Spleen (tissue), 11 donors: ENCODE data around the gene HPDL. TPM values are rescaled to one million over a fixed set of nuclear protein-coding genes. Genes with fewer than 3 reads are reported as not detected.

ENCODE experiments used
- DNase-seq: peaks from one replicate; pipeline ENCODE4 v3.0.0-alpha.2; 2020
- H3K27ac ChIP-seq, 8 donors: fragments of 200-600 bp; sonication (generic) in 7 of 8; 1 replicate in 4 of 8; 2 replicates in 4 of 8; pipeline versions ENCODE4 v1.5.0 to v1.8.0; 2016 to 2021; ENCODE audit warnings: inconsistent platforms in 4 of 8, mild to moderate bottlenecking in 4 of 8, moderate library complexity in 1 of 8
- H3K27me3 ChIP-seq, 7 donors: fragments of 200-600 bp; sonication (generic) in 6 of 7; replicated peaks in 1 of 7; 1 replicate in 4 of 7; 2 replicates in 3 of 7; pipeline versions ENCODE4 v1.5.0 to v1.8.0; 2016 to 2021; ENCODE audit warnings: inconsistent platforms in 3 of 7, mild to moderate bottlenecking in 1 of 7
- H3K36me3 ChIP-seq, 6 donors: fragments of 200-600 bp; sonication (generic) in 5 of 6; 1 replicate in 4 of 6; 2 replicates in 2 of 6; pipeline versions ENCODE4 v1.5.0 to v1.8.0; 2016 to 2021; ENCODE audit warnings: inconsistent platforms in 2 of 6
- H3K4me1 ChIP-seq, 6 donors: fragments of 200-600 bp; sonication (generic) in 5 of 6; 1 replicate in 3 of 6; 2 replicates in 3 of 6; pipeline versions ENCODE4 v1.5.0 to v1.8.0; 2016 to 2021; ENCODE audit warnings: inconsistent platforms in 3 of 6
- H3K4me3 ChIP-seq, 8 donors: fragments of 200-600 bp; sonication (generic) in 7 of 8; 1 replicate in 4 of 8; 2 replicates in 4 of 8; pipeline versions ENCODE4 v1.5.0 to v1.8.0; 2016 to 2021; ENCODE audit warnings: inconsistent platforms in 4 of 8, mild to moderate bottlenecking in 4 of 8, moderate library complexity in 2 of 8
- H3K9me3 ChIP-seq, 8 donors: fragments of 200-600 bp; sonication (generic) in 7 of 8; 1 replicate in 4 of 8; 2 replicates in 4 of 8; pipeline versions ENCODE4 v1.5.0 to v1.8.0; 2016 to 2021; ENCODE audit warnings: inconsistent platforms in 4 of 8
- POLR2A ChIP-seq, 3 donors: fragments of 450-650 bp; IDR thresholded peaks; one replicate each; pipeline ENCODE4 v1.5.1; 2017; ENCODE audit warnings: antibody characterized with exemption in 3 of 3, mild to moderate bottlenecking in 1 of 3
- POLR2AphosphoS5 ChIP-seq, 3 donors: sonication (generic); formaldehyde crosslinking; IDR thresholded peaks; one replicate each; pipeline ENCODE4 v1.5.1; 2017; ENCODE audit warnings: antibody characterized with exemption in 3 of 3
- WGBS, 5 donors: extraction: QIAGEN DNeasy Blood & Tissue Kit in 3 of 5; methylation state at CpG; one replicate each; pipeline versions ENCODE4 v1.1.5 to v1.1.7; 2013 to 2018; 5-methylcytosine and 5-hydroxymethylcytosine counted together
- intact Hi-C: fragments of 100-400 bp; cut with DNase I; formaldehyde crosslinking; loops from one replicate; pipeline ENCODE4 v1.15.0; 2023; ENCODE audit warnings: low total_unique reads
- polyA plus RNA-seq, 3 donors: library from polyadenylated mRNA; stranded (reverse); fragments of 200-250 nt; gene quantifications; one replicate each; pipeline ENCODE4 v1.2.1, GENCODE V29; 2013
- total RNA-seq, 7 donors: library from RNA; depleted of rRNA in 3 of 7; stranded (reverse); fragments of >200 nt in 3 of 7; fragmentation: NEBNext Ultra II Directional in 4 of 7; extraction: Animal tissue kit (Norgen Biotek cat#: 25700) in 4 of 7; gene quantifications; one replicate each; pipeline versions ENCODE4 v1.1.0 to v1.2.1, GENCODE V29; 2016 to 2021
- TF ChIP-seq, protein P1 (sequence below), 11 experiments: fragments of 200-600 bp in 7 of 11; fragments of 450-650 bp in 4 of 11; sonication (generic) in 4 of 11; IDR thresholded peaks in 8 of 11; conservative IDR thresholded peaks in 3 of 11; 1 replicate in 7 of 11; 2 replicates in 4 of 11; pipeline versions ENCODE4 v1.4.0 to v1.8.0; 2016 to 2021; ENCODE audit warnings: antibody characterized with exemption in 11 of 11, inconsistent platforms in 4 of 11, mild to moderate bottlenecking in 1 of 11
- donor health status: healthy with polysubstance abuse.
- donor health status: DM: no; HTN: no; CAD: no; lungs with moderate emphysema.
- donor health status: DM: no; HTN: no; CAD: no.
- donor health status: Bipolar disorder and iron deficiency.
- donor health status: healthy.
- donor health status: DM: no; HTN: no; CAD: no.
- donor health status: DM: yes; HTN: yes; CAD: no.

Gene HPDL
- total and polyA plus RNA-seq, 10 donors: 0.73 to 4.6 (median 2.4) TPM

DNA sequence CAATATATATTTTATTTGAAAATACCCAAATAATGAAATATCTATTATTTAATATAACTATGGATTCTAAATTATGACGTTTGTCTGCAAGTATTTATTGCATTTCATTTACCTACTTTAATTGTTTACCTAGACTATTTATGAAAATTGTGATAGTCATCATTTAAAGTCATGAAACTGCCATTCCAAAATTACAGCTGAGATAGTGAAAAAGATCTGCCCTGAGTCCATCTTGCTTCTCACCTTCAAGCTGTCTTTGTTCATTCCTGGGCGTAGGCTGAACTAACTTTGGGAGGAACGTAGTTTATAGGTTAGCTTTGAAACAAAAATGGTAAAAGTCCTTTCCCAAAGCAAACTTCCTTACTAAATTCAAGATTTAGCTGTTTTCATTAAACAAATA is 12.4 kb upstream of the HPDL start:
- Histone ChIP-seq H3K9me3 (peaks cover 0 to 2% (median 0%) of the 10 kb centered on the region in 8 donors), H3K4me3 (no peak overlapping the region), H3K4me1 (no peaks in the 10 kb centered on the region), H3K27me3 (no peaks in the 10 kb centered on the region), H3K27ac (no peak overlapping the region), H3K36me3 (no peaks in the 10 kb centered on the region)
- TF ChIP-seq, protein P1, sequence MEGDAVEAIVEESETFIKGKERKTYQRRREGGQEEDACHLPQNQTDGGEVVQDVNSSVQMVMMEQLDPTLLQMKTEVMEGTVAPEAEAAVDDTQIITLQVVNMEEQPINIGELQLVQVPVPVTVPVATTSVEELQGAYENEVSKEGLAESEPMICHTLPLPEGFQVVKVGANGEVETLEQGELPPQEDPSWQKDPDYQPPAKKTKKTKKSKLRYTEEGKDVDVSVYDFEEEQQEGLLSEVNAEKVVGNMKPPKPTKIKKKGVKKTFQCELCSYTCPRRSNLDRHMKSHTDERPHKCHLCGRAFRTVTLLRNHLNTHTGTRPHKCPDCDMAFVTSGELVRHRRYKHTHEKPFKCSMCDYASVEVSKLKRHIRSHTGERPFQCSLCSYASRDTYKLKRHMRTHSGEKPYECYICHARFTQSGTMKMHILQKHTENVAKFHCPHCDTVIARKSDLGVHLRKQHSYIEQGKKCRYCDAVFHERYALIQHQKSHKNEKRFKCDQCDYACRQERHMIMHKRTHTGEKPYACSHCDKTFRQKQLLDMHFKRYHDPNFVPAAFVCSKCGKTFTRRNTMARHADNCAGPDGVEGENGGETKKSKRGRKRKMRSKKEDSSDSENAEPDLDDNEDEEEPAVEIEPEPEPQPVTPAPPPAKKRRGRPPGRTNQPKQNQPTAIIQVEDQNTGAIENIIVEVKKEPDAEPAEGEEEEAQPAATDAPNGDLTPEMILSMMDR (IDR thresholded peaks at IDR 0.05 in 8 of 11, conservative IDR thresholded peaks at IDR 0.05 in 3 of 11): no peak
- no peak for DNase-seq
- 85 to 95% (median 91%) methylated on average over 3 of the region's 3 CpGs for WGBS, 5 donors
- intact Hi-C loops: no loop called here

- Histone ChIP-seq H3K4me1 (peaks cover 0 to 6% (median 0%) of the 10 kb centered on the region in 6 donors), H3K36me3 (no peaks in the 10 kb centered on the region), H3K27ac (no peak overlapping the region), H3K27me3 (no peaks in the 10 kb centered on the region), H3K4me3 (no peak overlapping the region), H3K9me3 (no peaks in the 10 kb centered on the region)
- TF ChIP-seq POLR2A (IDR thresholded peaks at IDR 0.05): no peak
- TF ChIP-seq POLR2AphosphoS5 (IDR thresholded peaks at IDR 0.05): no peak
- intact Hi-C loops: no loop called here
- DNase-seq: no peak
- WGBS, 5 donors: 81 to 93% (median 86%) methylated on average over 4 of the region's 4 CpGs
These were observed 9.5 kb upstream of the HPDL start for GRCh38 chr1:45317166-45317565.

GRCh38 chr1:45319761-45320160 is 6.9 kb upstream of the HPDL start:
- Histone ChIP-seq H3K27me3 (no peaks in the 10 kb centered on the region), H3K4me1 (peaks cover 0 to 6% (median 0%) of the 10 kb centered on the region in 6 donors), H3K4me3 (no peak overlapping the region), H3K27ac (peak overlapping the region in 6 of 8 donors; percentile 28 to 58 (median 49)), H3K36me3 (no peaks in the 10 kb centered on the region), H3K9me3 (no peaks in the 10 kb centered on the region)
- DNase-seq: no peak
- no peak for TF ChIP-seq POLR2A (IDR thresholded peaks at IDR 0.05)
- TF ChIP-seq, protein P1 (IDR thresholded peaks at IDR 0.05 in 8 of 11, conservative IDR thresholded peaks at IDR 0.05 in 3 of 11): no peak
- TF ChIP-seq POLR2AphosphoS5 (IDR thresholded peaks at IDR 0.05): no peak
- intact Hi-C loops: no loop called here
- 74 to 86% (median 80%) methylated on average over 4 of the region's 4 CpGs for WGBS, 5 donors

- no peaks in the 10 kb centered on the region for H3K27me3 ChIP-seq
- 94 to 98% (median 95%) methylated on average over 5 of the region's 5 CpGs for WGBS, 5 donors
- no peak for DNase-seq
- H3K36me3 ChIP-seq: no peaks in the 10 kb centered on the region
- intact Hi-C loops: no loop called here
- TF ChIP-seq, protein P1 (IDR thresholded peaks at IDR 0.05 in 8 of 11, conservative IDR thresholded peaks at IDR 0.05 in 3 of 11): no peak
- no peak for TF ChIP-seq POLR2AphosphoS5 (IDR thresholded peaks at IDR 0.05)
- TF ChIP-seq POLR2A (IDR thresholded peaks at IDR 0.05): no peak
- H3K27ac ChIP-seq: peak overlapping the region in 1 of 8 donors; percentile 56
- no peaks in the 10 kb centered on the region for H3K9me3 ChIP-seq
- peaks cover 0 to 17% (median 10%) of the 10 kb centered on the region in 6 donors for H3K4me1 ChIP-seq
- H3K4me3 ChIP-seq: no peak overlapping the region
These were observed 5.3 kb upstream of the HPDL start for GRCh38 chr1:45321444-45321843.
